Midbrain (tissue), 1 donor: ENCODE measurements around the gene LPAR1.
"Not testable (repeated sequence)": the region's sequence is repeated elsewhere in the genome, so short reads cannot be mapped to it uniquely, and the experiment has no call there.

ENCODE experiments used
- DNase-seq: peaks from one replicate; lab custom pipeline; 2025; lab: John Stamatoyannopoulos, UW

The LPAR1 gene

GRCh38 chr9:110872920-110873319 lies 165.3 kb downstream of the LPAR1 start:
- DNase-seq, result no peak

- DNase-seq, result no peak
Measured at GRCh38 chr9:110871736-110872135, 166.5 kb downstream of the LPAR1 start.

GRCh38 chr9:110869931-110870330 lies 168.3 kb downstream of the LPAR1 start:
- DNase-seq, result no peak

GRCh38 chr9:110864011-110864410 lies 174.3 kb downstream of the LPAR1 start:
- no peak for DNase-seq

- not testable (repeated sequence) for DNase-seq
Measured at GRCh38 chr9:110861370-110862110, 176.7 kb downstream of the LPAR1 start.

GRCh38 chr9:110856772-110857171 lies 181.5 kb downstream of the LPAR1 start:
- no peak for DNase-seq

- DNase-seq, result no peak
Measured at GRCh38 chr9:110850401-110851135, 187.7 kb downstream of the LPAR1 start.

GRCh38 chr9:110847671-110848070 lies 190.6 kb downstream of the LPAR1 start:
- DNase-seq, result no peak

GRCh38 chr9:110846215-110846614 lies 192.1 kb downstream of the LPAR1 start:
- DNase-seq, result no peak

- DNase-seq, result no peak
Measured at GRCh38 chr9:110844121-110844520, 194.1 kb downstream of the LPAR1 start.

GRCh38 chr9:110842986-110843385 lies 195.3 kb downstream of the LPAR1 start:
- DNase-seq, result no peak

- DNase-seq, result no peak
Measured at GRCh38 chr9:110842169-110842568, 196.1 kb downstream of the LPAR1 start.

GRCh38 chr9:110837401-110838005 lies 200.8 kb downstream of the LPAR1 start:
- DNase-seq, result no peak

GRCh38 chr9:110835859-110836271 lies 202.4 kb downstream of the LPAR1 start:
- no peak for DNase-seq

GRCh38 chr9:110835404-110835803 lies 202.9 kb downstream of the LPAR1 start:
- no peak for DNase-seq

- DNase-seq, result no peak
Measured at GRCh38 chr9:110832926-110833325, 205.3 kb downstream of the LPAR1 start.

GRCh38 chr9:110830495-110830894 lies 207.8 kb downstream of the LPAR1 start:
- DNase-seq, result no peak

- peak; percentile 27 for DNase-seq
Measured at GRCh38 chr9:110828264-110828663, 210.0 kb downstream of the LPAR1 start.

GRCh38 chr9:110826400-110826799 lies 211.9 kb downstream of the LPAR1 start:
- DNase-seq, result not testable (repeated sequence)

- DNase-seq, result no peak
Measured at GRCh38 chr9:110825950-110826349, 212.3 kb downstream of the LPAR1 start.

GRCh38 chr9:110825129-110825528 lies 213.1 kb downstream of the LPAR1 start:
- DNase-seq, result not testable (repeated sequence)
